ENCODE results near the gene PKD2L2. TPM values are rescaled to one million over a fixed set of nuclear protein-coding genes. Genes with fewer than 3 reads are reported as not detected.

The PKD2L2 gene
- total and polyA plus RNA-seq, 10 of the 15 experiments (the other 5 are each of a cell fraction or from before 2014, with no cell fraction given): 0.11 to 0.86 (median 0.26) TPM; not detected in 4

DNA sequence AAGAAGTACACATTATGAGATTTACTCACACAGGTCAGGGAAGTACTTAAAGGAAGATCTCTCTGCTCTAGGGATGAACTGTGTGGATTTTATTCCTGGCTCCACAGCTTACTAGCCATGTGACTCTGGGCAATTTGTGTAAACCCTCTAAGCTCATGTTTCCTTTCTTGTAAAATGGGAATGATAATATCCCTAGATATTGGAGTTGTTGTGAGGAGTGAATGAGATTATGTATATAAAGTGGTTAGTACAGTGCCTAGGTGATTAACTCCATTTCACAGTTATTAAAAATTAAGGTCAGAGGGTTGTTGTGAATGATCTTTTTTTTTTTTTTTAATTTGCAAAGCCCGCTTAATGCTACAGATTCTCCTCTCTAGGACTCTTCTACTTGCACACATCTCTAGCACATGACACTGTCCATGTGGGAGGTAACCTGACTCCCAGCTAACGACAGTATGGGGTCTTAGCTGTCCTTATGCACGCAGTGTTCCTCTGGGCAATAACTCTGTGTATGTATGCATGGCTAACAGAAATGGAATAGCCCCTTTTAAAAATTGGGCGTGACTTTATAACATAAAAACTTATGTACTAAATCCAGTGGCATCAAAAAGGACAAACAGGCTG, 45.5 kb upstream of the PKD2L2 start:
- RAD21 ChIA-PET (ENCODE audit: unreplicated experiment): no interaction called here
- 74% methylated on average over 4 of the region's 4 CpGs for WGBS (ENCODE audit: insufficient coverage, insufficient replicate concordance, low lambda C conversion rate, missing lambda C conversion rate)
- TF ChIP-seq KDM1A (IDR thresholded peaks at IDR 0.05; ENCODE audit: borderline replicate concordance): no peak
- TF ChIP-seq TCF7 (IDR thresholded peaks at IDR 0.05; ENCODE audit: borderline replicate concordance): no peak
- TF ChIP-seq, protein P1, sequence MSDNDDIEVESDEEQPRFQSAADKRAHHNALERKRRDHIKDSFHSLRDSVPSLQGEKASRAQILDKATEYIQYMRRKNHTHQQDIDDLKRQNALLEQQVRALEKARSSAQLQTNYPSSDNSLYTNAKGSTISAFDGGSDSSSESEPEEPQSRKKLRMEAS (IDR thresholded peaks at IDR 0.05; ENCODE audit: low read depth, low read length): no peak
- TF ChIP-seq STAT1 (conservative IDR thresholded peaks at IDR 0.05): no peak
- no peak for TF ChIP-seq BRCA1 (IDR thresholded peaks at IDR 0.05; ENCODE audit: low read depth, low read length)

DNA sequence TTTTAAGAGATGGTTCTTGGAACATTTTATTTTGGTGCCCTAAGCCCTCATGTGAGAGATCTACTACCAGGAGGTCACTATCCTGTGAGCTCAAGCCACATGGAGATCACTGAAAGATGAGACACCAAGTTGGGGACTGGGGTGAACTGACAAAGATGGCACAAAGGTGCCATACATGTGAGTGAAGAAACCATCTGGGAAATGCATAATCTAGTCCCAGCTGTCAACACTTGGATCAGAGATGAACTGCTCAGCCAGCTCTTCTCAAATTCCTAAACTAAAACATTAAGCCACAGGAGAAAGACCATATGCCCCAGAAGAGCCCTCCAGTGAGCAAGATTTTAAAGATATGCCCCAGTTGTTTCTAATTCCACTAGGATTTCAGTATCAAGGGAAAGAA, 43.8 kb upstream of the PKD2L2 start:
- no TSS peak for BruUV-seq (replicated peaks)
- Histone ChIP-seq H3K27ac (ENCODE audit: control insufficient read depth, insufficient read depth) (no peak overlapping the region), H3K27me3 (replicated peaks in 1 of 2; ENCODE audit: control insufficient read depth in 2 of 2, insufficient read depth in 2 of 2, low read length in 1 of 2) (no peaks in the 10 kb centered on the region), H4K20me1 (ENCODE audit: control insufficient read depth, insufficient read depth) (no peaks in the 10 kb centered on the region), H3K4me2 (ENCODE audit: control insufficient read depth, insufficient read depth) (no peak overlapping the region), H2AFZ (ENCODE audit: control insufficient read depth, low read depth, low read length) (no peak overlapping the region), H3K4me3 (no peak overlapping the region), H3K79me2 (ENCODE audit: control insufficient read depth, insufficient read depth, low read length) (no peaks in the 10 kb centered on the region), H3K9me3 (replicated peaks; ENCODE audit: control insufficient read depth, insufficient read depth, low read length) (no peaks in the 10 kb centered on the region; the same call in 2 of the 3 replicates), H3K4me1 (ENCODE audit: control insufficient read depth, insufficient read depth, low read length) (peaks cover 17% of the 10 kb centered on the region), H3K36me3 (ENCODE audit: control insufficient read depth in 2 of 2, insufficient read depth in 2 of 2, low read length in 1 of 2) (no peaks in the 10 kb centered on the region), H3K9ac (ENCODE audit: control insufficient read depth, insufficient read depth, low read length) (no peak overlapping the region)
- ATAC-seq (no peak), DNase-seq (ENCODE audit: low read depth, low spot score) (no peak), FAIRE-seq (no peak)
- POLR2A ChIA-PET: interaction anchor here (0.6 to 1.2 kb wide), 3 partner anchors 181 to 1234 kb away, joined by 3 to 4 read pairs (median 4); no protein-coding TSS in a partner anchor
- in situ Hi-C loops (cut with MboI): no loop called here
- intact Hi-C loops (cut with micrococcal nuclease; ENCODE audit: unreplicated experiment): no loop called here
- CTCF ChIA-PET: interaction anchor here (0.6 to 4.6 kb wide), 7 partner anchors 9 to 185 kb away, joined by 3 to 26 read pairs (median 3); partner anchors contain the start of gene PKD2L2
- SMC1A ChIA-PET (ENCODE audit: uncharacterized antibody, unreplicated experiment): interaction anchor here (0.7 to 2.4 kb wide), 10 partner anchors 9 to 118 kb away, joined by 3 to 19 read pairs (median 6); partner anchors contain the start of gene PKD2L2
- RAD21 ChIA-PET (ENCODE audit: unreplicated experiment): interaction anchor here (1.2 kb wide), 1 partner anchor 44 kb away, joined by 6 read pairs; the partner anchor contains the start of gene PKD2L2
- TF ChIP-seq MEF2A (IDR thresholded peaks at IDR 0.05; ENCODE audit: insufficient read depth, low read depth, low read length) (no peak), SUPT20H (IDR thresholded peaks at IDR 0.05; ENCODE audit: borderline replicate concordance, control insufficient read depth, low read depth, low read length) (no peak), FOS (IDR thresholded peaks at IDR 0.05; ENCODE audit: borderline replicate concordance, extremely low read depth, insufficient read length) (no peak), KDM1A (IDR thresholded peaks at IDR 0.05; ENCODE audit: borderline replicate concordance) (no peak), ESRRA (IDR thresholded peaks at IDR 0.05; ENCODE audit: low read length) (no peak)
- TF ChIP-seq, protein P2, sequence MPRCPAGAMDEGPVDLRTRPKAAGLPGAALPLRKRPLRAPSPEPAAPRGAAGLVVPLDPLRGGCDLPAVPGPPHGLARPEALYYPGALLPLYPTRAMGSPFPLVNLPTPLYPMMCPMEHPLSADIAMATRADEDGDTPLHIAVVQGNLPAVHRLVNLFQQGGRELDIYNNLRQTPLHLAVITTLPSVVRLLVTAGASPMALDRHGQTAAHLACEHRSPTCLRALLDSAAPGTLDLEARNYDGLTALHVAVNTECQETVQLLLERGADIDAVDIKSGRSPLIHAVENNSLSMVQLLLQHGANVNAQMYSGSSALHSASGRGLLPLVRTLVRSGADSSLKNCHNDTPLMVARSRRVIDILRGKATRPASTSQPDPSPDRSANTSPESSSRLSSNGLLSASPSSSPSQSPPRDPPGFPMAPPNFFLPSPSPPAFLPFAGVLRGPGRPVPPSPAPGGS (IDR thresholded peaks at IDR 0.05; ENCODE audit: borderline replicate concordance, insufficient read depth, low read depth, low read length, poor library complexity, severe bottlenecking): no peak
- TF ChIP-seq, protein P3, sequence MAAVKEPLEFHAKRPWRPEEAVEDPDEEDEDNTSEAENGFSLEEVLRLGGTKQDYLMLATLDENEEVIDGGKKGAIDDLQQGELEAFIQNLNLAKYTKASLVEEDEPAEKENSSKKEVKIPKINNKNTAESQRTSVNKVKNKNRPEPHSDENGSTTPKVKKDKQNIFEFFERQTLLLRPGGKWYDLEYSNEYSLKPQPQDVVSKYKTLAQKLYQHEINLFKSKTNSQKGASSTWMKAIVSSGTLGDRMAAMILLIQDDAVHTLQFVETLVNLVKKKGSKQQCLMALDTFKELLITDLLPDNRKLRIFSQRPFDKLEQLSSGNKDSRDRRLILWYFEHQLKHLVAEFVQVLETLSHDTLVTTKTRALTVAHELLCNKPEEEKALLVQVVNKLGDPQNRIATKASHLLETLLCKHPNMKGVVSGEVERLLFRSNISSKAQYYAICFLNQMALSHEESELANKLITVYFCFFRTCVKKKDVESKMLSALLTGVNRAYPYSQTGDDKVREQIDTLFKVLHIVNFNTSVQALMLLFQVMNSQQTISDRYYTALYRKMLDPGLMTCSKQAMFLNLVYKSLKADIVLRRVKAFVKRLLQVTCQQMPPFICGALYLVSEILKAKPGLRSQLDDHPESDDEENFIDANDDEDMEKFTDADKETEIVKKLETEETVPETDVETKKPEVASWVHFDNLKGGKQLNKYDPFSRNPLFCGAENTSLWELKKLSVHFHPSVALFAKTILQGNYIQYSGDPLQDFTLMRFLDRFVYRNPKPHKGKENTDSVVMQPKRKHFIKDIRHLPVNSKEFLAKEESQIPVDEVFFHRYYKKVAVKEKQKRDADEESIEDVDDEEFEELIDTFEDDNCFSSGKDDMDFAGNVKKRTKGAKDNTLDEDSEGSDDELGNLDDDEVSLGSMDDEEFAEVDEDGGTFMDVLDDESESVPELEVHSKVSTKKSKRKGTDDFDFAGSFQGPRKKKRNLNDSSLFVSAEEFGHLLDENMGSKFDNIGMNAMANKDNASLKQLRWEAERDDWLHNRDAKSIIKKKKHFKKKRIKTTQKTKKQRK (IDR thresholded peaks at IDR 0.05; ENCODE audit: low read depth, low read length): no peak

More for the DNA sequence above, 45.5 kb upstream of the PKD2L2 start:
- FAIRE-seq (no peak), DNase-seq (ENCODE audit: low read depth, low spot score) (no peak), ATAC-seq (no peak)
- peaks cover 17% of the 10 kb centered on the region for H3K4me1 ChIP-seq (ENCODE audit: control insufficient read depth, insufficient read depth, low read length)
- H3K4me2 ChIP-seq (ENCODE audit: control insufficient read depth, insufficient read depth): no peak overlapping the region
- ChIA-PET POLR2A (interaction anchor here (0.7 kb wide), 1 partner anchor 19 kb away, joined by 4 read pairs; no protein-coding TSS in a partner anchor), SMC1A (ENCODE audit: uncharacterized antibody, unreplicated experiment) (no interaction called here), CTCF (interaction anchor here (1.0 kb wide), 1 partner anchor 102 kb away, joined by 3 read pairs; no protein-coding TSS in a partner anchor)
- no peak overlapping the region for H2AFZ ChIP-seq (ENCODE audit: control insufficient read depth, low read depth, low read length)
- H3K9me3 ChIP-seq (replicated peaks; ENCODE audit: control insufficient read depth, insufficient read depth, low read length): no peaks in the 10 kb centered on the region; the same call in 2 of the 3 replicates
- H3K4me3 ChIP-seq: no peak overlapping the region
- in situ Hi-C loops (cut with MboI): no loop called here
- no peaks in the 10 kb centered on the region for H3K36me3 ChIP-seq (ENCODE audit: control insufficient read depth in 2 of 2, insufficient read depth in 2 of 2, low read length in 1 of 2)
- no peaks in the 10 kb centered on the region for H3K79me2 ChIP-seq (ENCODE audit: control insufficient read depth, insufficient read depth, low read length)
- no peak overlapping the region for H3K27ac ChIP-seq (ENCODE audit: control insufficient read depth, insufficient read depth)
- no TSS peak for BruUV-seq (replicated peaks)
- H4K20me1 ChIP-seq (ENCODE audit: control insufficient read depth, insufficient read depth): no peaks in the 10 kb centered on the region
- H3K27me3 ChIP-seq (replicated peaks in 1 of 2; ENCODE audit: control insufficient read depth in 2 of 2, insufficient read depth in 2 of 2, low read length in 1 of 2): no peaks in the 10 kb centered on the region
- intact Hi-C loops (cut with micrococcal nuclease; ENCODE audit: unreplicated experiment): no loop called here
- no peak overlapping the region for H3K9ac ChIP-seq (ENCODE audit: control insufficient read depth, insufficient read depth, low read length)
